Stimulated activated CD8-positive, alpha-beta memory T cell treated with anti-CD3 and anti-CD28 coated beads, Interleukin-7, amount 100 ng/mL, for 4 hours (primary cell): Measurements from ENCODE around the gene CEP20.

Experiments used
- DNase-seq, 2 donors: peaks; one replicate each; pipeline ENCODE4 v3.0.0-alpha.2; 2020; ENCODE audit warnings: low read depth in 2 of 2

Gene CEP20

DNA sequence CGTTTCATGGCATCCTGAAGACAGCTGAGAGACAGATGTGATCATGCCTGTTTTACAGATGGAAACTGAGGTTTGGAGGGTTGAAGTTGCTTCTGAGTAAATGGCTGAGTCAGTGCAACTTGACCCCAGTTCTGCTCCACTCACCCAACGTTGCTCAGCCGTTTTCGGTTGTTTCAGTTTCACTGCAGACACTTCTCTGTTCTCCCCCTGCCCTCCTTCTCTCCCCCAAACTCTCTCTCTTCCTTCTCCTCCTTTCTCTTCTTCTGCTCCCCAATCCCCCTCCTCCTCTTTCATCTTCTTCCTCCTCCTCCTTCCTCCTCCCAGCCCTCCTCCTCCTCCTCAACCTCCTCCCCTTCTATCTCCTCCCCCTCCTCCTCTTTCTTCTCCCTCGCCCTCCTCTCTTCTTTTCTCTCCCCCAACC is 9.4 kb upstream of the CEP20 start:
- no peak for DNase-seq

DNA sequence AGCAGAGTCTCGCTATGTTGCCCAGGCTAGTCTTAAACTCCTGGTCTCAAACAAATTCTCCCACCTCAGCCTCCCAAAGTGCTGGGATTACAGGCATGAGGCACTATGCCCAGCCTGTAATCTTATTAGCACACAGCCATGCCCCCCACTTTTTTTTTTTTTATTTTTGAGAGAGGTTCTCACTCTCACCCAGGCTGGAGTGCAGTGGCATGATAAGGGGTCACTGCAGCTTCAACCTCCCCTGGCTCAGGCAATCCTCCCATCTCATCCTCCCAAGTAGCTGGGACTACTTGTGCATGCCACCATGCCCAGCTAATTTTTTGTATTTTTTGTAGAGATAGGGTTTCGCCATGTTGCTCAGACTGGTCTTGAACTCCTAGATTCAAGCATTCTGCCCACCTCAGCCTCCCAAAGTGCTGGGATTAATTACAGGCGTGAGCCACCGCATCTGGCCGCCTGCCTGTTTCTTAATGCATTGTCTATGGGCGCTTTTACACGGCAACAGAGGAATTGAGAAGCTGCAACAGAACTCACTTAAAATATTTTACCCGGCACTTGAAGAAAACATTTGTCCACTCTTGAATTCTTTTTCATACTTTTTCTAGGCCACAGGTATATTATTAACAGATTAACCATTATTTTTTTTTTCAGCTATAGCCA is 8.8 kb upstream of the CEP20 start:
- no peak for DNase-seq

GRCh38 chr16:15894571-15895374 is 6.4 kb upstream of the CEP20 start:
- no peak for DNase-seq

DNA sequence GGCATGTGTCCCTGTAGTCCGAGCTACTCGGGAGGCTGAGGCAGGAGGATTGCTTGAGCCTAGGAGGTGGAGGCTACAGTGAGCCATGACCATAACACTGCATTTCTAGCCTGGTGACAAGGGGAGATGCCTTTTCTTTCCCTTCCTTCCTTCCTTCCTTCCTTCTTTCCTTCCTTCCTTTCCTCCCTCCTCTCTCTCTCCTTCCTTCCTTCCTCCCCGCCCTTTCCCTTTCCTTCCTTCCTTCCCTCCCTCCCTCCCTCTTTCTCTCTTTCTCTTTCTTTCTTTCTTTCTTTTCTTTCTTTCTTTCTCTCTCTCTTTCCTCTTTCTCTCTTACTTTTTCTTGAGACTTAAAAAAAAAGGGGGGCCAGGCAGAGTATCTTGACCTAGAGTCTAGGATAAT is 3.1 kb upstream of the CEP20 start:
- DNase-seq, result no peak

DNA sequence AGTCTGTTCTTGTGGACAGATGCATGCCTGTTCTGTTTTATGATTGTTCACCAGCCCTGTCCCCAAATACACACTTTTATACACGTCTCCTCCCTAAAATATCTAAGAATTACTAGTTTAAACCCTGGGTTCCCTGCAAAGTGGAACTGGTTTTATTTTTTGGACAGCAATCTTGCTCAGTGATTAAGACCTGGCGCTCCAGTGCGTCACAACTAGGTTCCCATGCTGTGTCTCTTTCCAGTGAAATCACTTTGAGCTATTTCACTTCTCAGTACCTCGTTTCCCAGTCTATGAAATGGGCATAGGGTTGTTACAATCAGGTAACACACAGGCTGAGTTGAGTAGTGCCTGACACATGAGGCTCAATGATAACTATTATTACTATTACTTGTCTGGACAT is 1.1 kb downstream of the CEP20 start:
- no peak for DNase-seq

GRCh38 chr16:15886078-15886477 is 2.3 kb downstream of the CEP20 start:
- no peak for DNase-seq

GRCh38 chr16:15885560-15886001 is 2.8 kb downstream of the CEP20 start:
- DNase-seq, result no peak

GRCh38 chr16:15882563-15882962 is 5.8 kb downstream of the CEP20 start:
- DNase-seq, result no peak

DNA sequence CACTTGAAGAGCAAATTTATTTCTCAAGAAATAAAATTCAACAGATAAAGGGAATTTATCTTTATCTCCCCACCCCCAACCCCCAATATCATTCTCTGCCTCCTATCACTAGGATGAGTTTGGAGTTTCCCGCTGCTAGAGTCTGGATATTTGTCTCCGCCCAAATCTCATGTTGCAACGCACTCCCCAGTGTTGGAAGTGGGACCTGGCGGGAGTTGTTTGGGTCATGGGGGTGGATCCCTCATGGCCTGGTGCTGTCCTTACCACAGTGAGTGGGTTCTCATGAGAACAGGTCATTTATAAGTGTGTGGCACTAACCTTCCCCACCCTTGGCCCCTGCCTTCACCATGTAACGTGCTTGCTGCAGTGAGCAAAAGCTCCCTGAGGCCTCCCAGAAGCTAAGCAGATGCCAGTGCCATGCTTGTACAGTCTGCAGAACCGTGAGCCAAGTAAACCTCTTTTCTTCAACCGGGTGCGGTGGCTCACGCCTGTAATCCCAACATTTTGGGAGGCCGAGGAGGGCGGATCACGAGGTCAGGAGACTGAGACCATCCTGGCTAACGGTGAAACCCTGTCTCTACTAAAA is 6.5 kb downstream of the CEP20 start:
- DNase-seq, result no peak

DNA sequence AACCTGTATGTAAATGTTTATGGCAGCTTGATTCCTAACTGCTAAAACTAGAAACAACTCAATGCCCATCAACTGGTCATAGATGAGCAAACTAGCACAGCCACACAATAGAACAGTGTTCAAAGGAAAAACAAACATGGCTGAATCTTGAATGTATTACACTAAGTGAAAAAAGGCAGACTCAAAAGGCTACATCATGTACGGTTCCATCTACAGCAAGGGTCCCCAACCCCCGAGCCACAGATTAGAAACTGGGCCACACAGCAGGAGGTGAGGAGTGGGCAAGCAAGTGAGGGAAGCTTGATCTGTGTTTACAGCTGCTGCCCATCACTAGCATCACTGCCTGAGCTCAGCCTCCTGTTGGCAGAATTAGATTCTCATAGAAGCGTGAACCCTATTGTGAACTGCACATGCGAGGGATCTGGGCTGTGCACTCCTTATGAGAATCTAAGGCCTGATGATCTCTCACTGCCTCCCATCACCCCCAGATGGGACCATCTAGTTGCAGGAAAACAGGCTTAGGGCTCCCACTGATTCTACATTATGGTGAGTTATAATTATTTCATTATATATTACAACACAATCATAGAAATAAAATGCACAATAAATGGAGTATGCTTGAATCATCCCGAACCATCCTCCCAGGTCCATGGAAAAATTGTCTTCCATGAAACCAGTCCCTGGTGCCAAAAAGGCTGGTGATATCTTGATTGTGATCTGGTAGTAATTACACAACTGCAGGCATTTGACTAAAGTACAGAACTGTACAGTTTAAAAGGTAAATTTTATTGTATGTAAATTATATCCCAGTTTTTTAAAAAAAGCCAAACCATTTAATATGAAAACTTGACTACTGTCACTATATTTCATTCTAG is 7.7 kb downstream of the CEP20 start:
- no peak for DNase-seq

DNA sequence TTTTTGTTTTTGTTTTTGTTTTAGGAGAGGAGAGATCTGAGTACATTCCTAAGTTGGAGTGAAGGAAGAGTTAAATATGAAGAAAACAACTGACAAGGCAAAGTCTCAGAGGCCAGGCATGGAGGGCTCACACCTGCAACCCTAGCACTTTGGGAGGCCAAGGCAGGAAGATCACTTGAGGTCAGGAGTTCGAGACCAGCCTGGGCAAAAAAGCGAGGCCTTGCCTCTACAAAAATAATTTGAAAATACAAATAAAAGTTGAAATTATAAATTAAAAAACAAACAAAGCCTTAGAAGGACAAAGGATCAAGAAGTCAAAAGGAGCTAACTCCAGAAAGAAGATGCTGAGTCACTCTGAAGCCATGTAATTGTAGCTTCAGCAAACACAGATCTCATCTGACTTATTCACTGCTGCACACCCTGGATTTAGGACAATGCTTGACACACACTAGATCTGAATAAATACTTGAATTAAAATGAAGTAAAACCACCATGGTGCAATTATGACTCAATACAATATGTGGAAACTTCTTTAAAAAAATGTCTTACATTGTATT is 9.1 kb downstream of the CEP20 start:
- DNase-seq, result no peak

- no peak for DNase-seq
Measured at GRCh38 chr16:15876503-15876902, 11.9 kb downstream of the CEP20 start.

- no peak for DNase-seq
Measured at GRCh38 chr16:15874745-15875314, 13.6 kb downstream of the CEP20 start.

- no peak for DNase-seq
Measured at GRCh38 chr16:15873737-15874136, 14.7 kb downstream of the CEP20 start.

DNA sequence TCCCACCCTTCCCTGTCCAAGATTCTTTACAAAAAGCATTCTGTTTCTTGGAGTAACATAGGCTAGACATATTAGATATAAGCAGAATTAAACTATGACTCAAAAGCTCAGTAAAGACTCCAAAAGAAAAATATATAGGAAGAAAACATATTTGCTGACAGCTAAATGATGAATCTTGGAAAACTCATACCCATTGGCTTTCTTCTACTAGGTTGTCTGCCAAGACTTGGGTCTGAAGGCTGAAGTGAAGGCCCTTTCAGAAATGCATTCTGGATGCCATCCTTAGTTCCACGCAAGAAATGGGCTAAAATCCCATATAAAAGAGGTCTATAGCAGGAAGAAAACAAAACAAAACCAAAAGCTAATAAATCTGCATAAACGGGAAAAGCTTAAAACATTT is 15.1 kb downstream of the CEP20 start:
- DNase-seq, result no peak

- DNase-seq, result no peak
Measured at GRCh38 chr16:15870011-15870410, 18.4 kb downstream of the CEP20 start.

GRCh38 chr16:15866451-15866850 is 22.0 kb downstream of the CEP20 start:
- no peak for DNase-seq

DNA sequence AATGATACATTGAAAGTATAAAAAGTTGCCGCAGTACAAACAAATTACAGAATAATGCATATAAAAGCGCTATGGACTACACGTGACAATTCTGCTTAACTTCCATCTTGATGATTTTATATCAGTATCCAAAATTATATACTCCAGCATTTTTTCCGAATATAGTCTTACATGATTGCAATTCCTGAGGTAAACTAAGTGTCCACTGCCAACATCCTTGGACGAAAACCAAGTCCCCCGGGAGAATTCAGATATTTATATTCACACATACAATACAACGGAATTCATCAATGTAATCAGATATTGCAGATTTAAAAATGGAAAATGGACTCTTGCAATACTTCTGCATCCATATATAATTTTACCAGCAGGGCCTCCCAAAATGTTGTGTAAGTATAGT is 22.7 kb downstream of the CEP20 start:
- DNase-seq, result no peak

DNA sequence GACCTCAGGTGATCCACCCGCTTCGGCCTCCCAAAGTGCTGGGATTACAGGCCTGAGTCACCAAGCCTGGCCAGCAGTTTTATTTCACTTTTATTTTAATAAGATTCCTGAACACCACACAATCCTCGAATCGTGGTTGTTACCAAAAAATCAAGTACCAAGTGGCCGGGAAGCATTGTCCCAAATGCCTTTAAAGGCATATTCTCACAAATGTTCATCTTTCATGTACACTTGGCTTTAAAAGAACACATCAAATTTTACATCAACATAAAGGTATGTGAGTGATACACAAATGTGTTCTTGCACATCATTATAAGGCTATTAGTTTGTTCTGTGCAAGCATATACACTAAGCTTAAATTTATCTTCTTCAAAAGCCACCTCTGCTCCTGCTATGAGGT is 23.5 kb downstream of the CEP20 start:
- DNase-seq, result no peak

DNA sequence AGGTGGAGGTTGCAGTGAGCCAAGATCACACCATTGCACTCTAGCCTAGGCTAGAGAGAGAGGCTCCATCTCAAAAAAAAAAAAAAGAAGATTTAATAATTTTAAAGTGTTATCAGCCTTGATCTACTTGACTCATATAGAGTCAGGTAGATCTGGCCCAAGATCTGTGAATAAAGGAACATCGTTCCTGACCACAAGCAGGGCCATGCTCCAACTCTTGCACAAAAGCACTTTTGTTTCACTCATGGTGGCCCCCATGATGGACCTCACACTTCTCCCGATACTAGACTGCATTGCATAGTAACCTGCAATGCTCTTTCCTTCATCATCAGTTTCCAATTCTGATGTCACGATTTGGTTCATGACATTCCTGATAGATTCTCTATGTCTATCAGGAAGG is 26.4 kb downstream of the CEP20 start:
- no peak for DNase-seq

DNA sequence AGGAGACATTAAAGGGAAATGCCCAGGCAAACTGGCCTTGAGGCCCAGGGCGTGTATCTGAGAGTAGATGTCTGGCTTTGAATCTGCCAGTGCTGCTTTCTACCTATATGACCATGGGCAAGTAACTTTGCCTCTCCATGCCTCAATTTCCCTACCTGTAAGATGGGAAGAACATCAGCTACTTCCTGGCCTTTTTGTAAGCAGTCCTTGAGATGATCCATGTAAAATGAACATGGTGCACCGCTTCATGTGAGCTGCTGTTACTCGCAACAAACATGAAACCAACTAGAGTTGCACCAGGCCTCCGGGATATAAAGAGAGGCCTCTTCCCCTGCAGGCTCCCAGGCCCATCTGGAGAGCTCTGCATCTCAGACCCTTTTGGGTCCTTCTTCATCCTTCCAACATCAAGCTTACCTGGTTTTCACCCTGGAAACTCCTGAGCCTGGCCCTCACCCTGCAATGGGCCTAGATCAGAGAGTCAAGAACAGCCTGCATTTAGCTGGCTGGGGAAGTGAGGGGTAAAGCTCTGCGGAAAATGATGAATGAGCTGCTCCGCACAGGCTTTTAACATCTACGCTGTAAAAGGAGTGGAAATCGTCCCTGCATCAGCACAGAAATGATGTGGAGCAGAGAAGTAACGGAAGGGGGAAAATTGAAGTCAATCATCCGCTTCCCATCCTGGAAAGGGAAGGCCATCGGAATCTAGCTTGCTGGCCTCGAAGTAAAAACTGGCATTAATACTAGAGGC is 29.3 kb downstream of the CEP20 start:
- no peak for DNase-seq
